ENCODE measurements around the gene RNASE13.
A peak's percentile ranks its signal among the peaks of the same experiment; 100 is the strongest.

Gene RNASE13, protein sequence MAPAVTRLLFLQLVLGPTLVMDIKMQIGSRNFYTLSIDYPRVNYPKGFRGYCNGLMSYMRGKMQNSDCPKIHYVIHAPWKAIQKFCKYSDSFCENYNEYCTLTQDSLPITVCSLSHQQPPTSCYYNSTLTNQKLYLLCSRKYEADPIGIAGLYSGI

DNA sequence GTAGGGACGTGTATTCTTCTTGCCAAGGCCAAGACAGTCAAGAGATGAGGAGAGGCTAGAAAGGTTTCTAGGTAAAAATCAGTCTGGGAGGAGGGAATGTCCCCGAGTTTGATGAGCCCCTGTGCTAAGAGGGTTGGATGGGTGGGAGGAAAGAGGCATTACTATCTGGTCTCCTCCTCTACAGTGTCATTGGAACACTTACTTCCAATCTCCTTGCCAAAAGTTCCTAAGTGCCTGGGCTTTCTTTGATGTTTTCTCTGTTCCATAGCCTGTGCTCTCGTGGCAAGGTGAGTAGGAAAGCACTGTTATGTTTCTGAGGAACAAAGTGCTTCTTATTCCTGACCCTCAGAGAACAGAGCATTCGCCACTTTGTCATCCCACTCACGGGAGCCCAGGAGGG lies at the start of gene RNASE13:
RNASE13 (minus strand) TSS at position 101 of the 400 bp plus-strand sequence. CDS start 519 bp downstream, outside the sequence.
- DNase-seq (ENCODE audit: low read depth), result no peak

DNA sequence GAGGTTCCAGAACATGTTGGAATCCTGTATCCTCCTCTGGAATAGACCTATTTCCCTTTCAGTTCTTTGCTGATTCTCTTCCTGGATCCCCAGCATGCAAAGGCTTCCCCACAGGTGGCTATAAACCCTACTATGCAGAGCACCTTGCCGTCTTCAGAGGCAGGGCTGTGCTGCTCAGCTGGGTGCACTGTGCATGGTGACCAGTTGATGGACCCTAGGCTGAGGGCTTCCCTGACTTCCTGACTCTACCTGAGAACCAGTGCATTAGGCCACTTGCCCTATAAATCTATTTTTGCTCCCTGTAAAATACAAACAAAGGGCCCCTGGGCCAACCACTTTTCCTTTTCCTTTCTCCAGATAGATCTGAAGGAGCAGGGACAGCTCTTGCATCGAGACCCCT lies 49.8 kb upstream of the RNASE13 start:
- no peak for DNase-seq (ENCODE audit: low read depth)

DNA sequence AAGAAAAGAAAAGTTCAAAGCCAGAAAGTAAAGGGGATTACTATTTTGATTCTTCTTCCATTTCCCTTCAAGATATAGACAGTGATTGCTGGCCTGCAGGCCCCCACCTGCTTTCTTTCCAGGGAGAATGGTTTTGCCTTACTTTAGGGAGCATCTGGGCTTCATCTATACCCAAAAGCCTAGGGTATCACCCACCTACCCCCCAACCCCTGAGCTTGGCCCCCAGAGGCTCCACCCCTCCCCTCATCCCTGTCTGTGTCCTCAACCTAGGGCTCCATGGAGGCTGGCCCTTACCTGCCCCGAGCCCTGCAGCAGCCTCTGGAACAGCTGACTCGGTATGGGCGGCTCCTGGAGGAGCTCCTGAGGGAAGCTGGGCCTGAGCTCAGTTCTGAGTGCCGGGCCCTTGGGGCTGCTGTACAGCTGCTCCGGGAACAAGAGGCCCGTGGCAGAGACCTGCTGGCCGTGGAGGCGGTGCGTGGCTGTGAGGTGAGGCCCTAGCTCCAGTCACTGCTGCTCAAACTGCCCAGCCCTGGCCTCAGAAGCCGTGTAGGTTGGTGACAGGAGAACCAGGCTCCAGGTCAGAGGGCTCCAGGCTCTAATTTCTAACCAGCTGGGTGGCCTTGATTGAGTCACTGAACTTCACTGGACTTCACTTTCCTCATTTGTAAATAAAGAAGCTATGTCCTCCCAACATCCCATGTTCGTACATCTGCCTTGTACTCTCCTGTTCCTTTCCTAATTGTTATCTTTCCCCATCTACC lies 49.1 kb upstream of the RNASE13 start:
- no peak for DNase-seq (ENCODE audit: low read depth)

DNA sequence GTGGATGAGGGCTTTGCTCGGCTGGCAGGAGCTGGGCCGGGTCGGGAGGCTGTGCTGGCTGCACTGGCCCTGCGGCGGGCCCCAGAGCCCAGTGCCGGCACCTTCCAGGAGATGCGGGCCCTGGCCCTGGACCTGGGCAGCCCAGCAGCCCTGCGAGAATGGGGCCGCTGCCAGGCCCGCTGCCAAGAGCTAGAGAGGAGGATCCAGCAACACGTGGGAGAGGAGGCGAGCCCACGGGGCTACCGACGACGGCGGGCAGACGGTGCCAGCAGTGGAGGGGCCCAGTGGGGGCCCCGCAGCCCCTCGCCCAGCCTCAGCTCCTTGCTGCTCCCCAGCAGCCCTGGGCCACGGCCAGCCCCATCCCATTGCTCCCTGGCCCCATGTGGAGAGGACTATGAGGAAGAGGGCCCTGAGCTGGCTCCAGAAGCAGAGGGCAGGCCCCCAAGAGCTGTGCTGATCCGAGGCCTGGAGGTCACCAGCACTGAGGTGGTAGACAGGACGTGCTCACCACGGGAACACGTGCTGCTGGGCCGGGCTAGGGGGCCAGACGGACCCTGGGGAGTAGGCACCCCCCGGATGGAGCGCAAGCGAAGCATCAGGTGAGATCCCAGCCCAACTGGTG lies 47.0 kb upstream of the RNASE13 start:
- no peak for DNase-seq (ENCODE audit: low read depth)

DNA sequence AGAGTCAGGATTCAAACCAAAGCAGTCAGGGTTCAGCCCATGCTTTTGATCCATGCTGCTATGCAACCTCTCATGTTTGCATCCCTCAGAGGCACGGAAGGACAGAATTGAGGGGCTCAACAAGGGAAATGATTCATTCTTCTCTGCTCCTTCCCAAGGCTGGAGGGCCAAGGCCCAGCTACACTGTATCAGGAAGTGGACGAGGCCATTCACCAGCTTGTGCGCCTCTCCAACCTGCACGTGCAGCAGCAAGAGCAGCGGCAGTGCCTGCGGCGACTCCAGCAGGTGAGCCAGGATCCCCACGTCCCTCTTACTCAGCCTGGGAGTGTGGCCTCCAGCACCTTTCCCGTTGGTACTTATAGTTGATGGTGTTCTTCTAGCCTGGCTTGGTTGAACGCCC lies 44.1 kb upstream of the RNASE13 start:
- no peak for DNase-seq (ENCODE audit: low read depth)

DNA sequence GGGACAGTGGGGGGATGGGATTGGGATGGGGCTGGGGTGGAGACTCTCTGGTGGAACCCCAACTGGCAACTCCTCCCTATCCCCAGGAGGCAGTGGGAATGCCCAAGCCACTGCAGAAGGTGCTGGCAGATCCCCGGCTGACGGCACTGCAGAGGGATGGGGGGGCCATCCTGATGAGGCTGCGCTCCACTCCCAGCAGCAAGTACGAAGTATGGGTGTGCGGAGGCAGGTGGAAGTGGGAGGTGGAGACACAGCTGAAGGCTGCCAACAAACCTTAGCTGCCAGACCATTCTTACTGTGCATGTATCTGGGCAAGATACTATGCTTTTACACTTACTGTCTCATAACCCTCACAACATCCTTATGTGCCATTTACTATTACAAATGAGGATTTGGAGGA lies 43.7 kb upstream of the RNASE13 start:
- DNase-seq (ENCODE audit: low read depth), result no peak

DNA sequence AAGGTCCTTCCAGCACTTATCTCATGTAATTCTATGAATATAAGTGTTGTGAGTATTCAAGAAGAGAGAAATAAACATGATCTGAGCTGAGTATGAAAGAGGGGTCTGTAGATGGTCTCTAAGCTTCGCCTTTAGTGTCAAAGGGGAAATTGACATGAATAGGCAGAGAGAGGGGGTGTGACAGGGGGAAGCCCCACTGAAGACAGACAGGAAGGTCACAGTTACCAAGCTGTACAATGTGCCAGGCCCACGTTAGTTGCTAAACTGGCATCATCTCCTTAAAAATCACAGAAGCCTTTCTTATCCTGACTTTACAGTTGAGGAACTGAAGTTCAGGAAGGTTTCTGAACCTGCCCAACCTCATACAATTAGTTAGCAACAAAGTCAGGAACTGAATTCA lies 43.1 kb upstream of the RNASE13 start:
- no peak for DNase-seq (ENCODE audit: low read depth)

DNA sequence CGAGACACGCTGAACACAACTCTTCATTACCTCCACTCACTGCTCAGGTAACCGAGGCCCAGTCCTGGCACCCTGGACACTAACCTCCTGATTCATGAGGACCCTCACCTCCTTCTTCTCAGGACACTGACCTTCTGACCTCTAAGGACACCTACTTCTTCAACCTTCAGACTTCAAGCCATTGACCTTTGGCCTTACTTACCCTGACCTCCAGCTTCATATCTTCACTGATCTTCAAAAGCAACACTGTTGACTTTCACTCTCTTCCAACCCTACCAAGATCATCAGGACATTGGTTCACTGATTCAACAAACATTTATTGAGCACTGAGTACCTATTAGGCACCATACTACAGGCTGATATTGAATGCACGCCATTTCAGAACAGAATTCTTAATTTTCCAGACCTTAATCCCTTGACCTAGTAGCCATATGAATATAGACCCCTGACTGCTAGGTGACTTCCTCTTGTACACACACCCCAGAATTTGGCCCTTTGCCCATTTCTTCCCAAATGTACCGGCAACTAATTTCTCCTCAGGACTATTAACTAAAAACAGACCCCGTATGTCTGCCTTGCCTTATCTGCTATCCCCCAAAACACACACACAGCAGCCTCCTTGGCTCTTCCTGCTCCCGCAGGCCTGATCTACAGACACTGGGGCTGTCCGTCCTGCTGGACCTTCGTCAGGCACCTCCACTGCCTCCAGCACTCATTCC lies 41.3 kb upstream of the RNASE13 start:
- DNase-seq (ENCODE audit: low read depth), result no peak

DNA sequence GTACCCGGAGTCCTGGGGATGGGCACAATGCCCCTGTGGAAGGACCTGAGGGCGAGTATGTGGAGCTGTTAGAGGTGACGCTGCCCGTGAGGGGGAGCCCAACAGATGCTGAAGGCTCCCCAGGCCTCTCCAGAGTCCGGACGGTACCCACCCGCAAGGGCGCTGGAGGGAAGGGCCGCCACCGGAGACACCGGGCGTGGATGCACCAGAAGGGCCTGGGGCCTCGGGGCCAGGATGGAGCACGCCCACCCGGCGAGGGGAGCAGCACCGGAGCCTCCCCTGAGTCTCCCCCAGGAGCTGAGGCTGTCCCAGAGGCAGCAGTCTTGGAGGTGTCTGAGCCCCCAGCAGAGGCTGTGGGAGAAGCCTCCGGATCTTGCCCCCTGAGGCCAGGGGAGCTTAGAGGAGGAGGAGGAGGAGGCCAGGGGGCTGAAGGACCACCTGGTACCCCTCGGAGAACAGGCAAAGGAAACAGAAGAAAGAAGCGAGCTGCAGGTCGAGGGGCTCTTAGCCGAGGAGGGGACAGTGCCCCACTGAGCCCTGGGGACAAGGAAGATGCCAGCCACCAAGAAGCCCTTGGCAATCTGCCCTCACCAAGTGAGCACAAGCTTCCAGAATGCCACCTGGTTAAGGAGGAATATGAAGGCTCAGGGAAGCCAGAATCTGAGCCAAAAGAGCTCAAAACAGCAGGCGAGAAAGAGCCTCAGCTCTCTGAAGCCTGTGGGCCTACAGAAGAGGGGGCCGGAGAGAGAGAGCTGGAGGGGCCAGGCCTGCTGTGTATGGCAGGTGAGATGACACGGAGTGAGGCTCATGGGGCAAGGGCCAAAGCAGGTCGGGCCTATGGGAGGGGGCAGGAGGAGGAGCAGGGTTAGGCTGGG lies 40.0 kb upstream of the RNASE13 start:
- no peak for DNase-seq (ENCODE audit: low read depth)

DNA sequence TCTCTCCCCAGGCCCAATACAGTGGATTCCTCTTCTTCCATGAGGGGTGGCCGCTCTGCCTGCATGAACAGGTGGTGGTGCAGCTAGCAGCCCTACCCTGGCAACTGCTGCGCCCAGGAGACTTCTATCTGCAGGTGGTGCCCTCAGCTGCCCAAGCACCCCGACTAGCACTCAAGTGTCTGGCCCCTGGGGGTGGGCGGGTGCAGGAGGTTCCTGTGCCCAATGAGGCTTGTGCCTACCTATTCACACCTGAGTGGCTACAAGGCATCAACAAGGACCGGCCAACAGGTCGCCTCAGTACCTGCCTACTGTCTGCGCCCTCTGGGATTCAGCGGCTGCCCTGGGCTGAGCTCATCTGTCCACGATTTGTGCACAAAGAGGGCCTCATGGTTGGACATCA lies 39.3 kb upstream of the RNASE13 start:
- DNase-seq (ENCODE audit: low read depth), result no peak

DNA sequence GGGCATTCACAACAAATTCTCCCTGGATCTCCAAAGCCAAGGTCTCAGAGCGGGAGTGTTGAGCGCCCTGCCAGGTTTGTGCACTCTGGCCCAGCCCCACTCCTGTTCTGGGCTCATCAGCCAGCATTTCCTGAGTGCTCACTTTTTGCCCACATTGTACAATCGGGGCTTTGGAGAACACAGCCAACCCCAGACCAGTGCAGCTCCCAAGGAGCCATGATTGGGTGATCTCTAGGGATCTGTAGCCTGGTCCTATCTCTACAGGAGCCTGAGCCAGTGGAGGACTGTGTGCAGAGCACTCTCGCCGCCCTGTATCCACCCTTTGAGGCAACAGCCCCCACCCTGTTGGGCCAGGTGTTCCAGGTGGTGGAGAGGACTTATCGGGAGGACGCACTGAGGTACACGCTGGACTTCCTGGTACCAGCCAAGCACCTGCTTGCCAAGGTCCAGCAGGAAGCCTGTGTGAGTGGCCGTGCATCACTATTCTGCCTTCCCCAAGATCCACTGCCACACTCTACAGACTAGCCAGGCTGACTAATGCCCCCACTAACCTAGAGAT lies 38.3 kb upstream of the RNASE13 start:
- no peak for DNase-seq (ENCODE audit: low read depth)

DNA sequence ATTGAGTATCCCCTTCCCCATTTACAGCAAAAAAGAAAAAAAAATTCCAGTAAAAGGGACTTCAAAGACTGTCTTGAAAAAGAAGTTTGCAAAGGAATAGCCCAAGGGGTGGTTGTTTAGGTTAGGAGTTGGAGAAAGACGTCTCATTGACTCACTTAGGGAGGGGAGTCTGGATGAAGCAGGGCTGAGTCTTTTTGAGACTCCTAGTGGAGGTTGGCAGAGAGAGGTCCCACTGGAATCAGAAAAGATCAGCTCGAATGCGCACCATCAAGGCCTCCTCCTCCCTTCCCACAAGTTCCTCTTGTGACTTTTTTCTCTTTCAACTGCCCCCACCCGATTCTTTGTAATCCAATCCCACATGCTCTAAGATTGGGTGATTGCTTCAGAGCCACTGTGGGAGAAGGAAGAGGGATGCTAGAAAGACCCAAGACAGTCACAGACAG lies 37.4 kb upstream of the RNASE13 start:
- DNase-seq (ENCODE audit: low read depth), result peak; percentile 63

DNA sequence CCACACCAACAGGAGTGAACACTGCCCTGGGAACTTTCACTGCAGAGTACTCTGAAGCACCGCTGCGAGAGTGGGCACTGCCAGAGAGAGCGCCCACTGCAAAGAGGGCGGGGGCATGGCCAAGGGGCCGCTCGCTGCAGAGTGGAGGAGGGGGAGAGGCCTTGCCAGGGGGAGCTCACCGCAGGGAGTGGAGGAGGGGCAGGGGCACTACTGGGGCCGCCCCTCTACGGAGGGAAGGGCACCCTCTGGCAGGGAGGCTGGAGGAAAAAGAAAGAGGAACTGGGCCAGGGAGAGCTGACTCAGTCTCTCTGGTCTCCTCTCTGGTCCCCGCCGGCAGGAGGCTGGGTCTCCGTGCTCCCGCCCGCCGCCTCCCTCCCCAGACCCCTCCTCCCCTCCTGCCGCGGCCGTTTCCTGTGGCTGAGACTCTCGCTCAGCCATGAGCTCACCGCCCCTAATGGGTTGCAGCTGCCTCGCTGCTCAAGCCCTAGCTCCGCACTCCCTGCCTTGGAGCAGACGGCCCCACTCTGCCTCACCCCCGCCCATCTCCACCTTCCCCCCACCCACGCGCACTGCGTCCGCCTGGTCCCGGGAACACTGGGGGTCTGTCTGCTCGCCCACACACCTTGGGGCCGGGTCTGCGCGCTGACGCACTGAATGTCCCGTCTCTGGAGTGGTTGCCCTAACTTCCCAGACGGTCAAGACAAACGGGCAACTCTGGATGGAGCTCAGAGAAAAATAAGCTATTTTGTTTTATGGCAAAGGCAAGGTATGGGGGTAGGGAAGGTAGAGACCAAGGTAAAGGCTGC lies 36.8 kb upstream of the RNASE13 start:
- DNase-seq (ENCODE audit: low read depth), result peak; percentile 68

DNA sequence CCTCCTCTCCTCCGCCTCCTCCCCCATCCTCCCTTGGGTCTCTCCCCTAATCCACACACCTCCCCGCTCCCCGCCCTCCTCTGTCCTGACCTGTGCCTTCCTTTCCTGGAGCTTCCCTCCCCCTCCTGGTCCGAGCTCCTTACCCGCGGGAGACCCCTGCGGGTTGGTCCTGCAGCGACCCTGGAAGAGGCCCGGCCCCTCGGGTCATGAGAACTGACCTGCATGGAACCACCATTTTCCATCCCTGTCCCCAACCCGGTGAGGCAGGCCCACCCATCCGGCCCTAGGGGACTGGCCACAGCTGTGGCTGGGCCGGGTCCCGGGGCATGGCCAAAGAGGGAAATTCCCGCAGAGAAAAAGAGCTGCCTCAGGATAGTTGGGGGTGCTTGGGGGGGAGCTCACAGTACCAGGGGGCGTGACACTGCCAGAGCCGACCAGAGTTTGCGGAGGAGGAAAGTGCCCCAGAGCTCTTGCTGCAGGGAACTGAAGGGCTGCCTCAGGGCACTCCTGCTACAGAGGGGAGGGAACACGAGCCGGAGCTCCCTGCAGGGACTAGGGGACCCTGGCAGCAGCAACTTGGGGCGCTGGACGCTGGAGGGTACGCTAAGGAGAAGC lies 36.1 kb upstream of the RNASE13 start:
- no peak for DNase-seq (ENCODE audit: low read depth)

DNA sequence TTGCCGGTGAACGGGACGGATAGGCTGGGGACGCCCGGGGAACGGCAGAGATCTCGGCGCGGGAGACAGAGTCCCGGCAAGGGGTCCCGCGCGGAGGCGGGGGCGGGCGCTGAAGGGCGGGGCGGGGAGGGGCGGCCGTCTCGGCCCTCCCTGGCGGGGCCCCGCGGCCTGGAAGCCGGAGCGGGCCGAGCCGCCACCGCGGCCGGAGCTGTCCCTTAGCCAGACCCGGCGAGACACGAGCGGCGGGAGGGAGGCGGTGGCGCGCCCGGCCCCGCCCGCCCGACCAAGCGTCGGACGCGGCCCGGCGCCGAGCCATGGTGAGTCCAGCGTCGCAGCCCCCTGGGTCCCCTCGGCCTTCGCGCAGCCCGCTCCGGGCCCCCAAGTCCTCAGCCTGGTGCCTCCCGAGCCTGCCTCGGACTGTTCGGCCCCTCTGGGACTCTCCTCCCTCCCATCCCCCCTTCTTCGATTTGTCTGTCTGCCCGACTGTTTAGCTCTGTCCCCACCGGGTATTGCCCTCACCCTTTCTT lies 35.5 kb upstream of the RNASE13 start, which contains the start of gene ARHGEF40:
ARHGEF40 (plus strand) TSS at position 222 of the 527 bp plus-strand sequence; CDS start at position 315, 93 bp downstream.
- no peak for DNase-seq (ENCODE audit: low read depth)

DNA sequence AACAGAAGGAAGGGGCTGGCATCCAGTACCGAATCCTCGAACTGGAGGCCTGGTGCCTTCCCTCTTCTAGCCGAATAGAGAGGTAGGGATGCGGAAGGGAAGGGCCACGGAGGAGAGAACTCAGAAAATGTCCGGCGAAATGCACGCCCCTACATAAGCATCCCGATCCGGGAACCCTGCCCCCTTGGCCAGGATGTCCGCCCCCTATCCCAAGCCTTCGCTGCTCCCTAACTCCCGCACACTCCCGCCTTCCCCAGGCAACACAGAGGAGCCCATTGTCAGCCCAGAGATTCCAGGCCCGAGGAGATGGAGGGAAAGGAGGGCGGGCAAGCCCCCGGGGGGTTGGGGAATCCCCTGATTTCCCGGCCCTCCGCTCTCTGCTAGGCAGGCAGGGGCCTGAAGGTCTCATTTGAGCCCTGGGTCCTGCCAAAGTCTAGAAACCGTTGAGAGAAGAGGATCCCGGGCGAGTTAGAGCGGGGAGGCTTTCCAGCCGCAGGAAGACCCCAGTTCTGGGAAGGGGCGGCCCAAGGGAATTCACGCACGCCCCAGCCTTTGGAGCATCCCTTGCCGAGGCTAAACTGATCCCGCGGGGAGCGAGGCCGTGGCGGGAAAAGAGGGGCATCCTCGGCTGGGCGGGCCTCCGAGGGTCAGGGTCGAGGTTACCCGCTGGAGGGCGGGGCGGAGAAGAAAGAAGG lies 34.9 kb upstream of the RNASE13 start:
- DNase-seq (ENCODE audit: low read depth), result no peak

DNA sequence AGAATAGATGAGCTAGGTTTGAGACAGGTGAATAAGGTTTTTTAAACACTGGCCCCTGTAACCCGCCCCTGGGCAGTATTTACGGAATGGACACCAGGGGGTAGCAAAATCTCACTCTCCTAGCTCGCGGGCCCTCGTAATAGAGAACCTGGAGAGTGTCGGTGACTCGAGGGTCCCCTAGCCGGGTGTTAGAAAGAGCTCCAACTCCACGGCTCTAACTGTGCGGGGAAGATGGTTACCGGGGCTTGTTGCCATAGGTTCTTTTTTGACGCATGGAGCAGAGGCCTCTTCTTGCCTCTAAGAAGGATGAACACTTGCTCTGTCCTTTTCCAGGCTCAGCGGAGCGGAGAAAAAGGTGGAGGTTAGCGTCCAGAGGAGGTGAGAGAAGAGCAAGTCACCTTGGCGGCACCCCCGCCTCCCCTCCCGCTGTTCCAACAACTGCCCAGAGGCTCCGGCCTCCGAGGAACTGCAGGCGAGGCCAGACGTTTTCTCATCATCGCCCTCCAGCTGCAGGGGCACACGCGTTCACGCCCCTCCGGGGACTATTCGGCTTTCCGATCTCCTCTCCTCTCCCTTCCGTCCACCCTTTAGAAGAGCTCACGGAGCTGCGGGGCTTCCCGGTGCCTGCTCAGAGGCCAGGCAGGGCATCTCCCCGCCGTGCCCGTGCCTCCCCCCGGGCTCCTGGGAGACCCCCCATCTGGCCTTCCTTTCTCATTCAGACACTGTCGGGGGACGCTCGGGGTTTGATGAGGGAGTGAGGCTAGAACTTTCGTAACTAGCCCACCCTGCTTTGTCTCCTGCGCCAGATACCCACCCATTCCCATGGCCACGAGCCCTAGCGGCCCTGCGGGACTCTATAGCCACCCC lies 34.1 kb upstream of the RNASE13 start:
- no peak for DNase-seq (ENCODE audit: low read depth)

DNA sequence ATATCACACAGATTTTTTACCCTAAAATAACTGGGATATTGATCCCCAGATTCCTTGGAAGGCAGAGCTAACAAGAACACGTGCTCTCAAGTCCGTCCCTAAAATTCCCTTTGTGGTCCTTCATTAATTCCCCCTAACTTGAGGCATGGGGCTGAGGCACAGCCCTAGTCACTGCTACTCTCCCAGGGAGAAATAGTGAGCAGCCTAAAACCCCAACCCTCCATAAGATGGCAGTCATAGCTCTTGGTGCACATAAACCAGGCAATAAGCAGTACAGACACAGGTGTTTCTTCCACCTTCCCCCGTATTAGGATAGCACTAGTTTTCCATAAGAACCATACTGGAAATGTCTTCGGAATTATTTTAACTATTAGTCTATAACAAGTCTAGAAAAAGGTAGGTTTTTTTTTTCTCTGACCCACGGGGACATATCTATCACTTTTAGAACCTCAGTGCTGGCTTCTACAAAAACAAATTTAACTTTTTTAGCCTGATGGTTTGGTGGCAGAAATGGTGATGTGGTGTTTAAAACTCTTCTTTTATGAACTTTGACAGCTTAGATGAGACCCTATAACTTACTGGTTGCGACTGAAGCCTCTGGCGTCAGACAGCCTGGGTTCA lies 32.4 kb upstream of the RNASE13 start:
- no peak for DNase-seq (ENCODE audit: low read depth)
